ENCODE measurements around the gene ADGRV1.
"Not testable (repeated sequence)": the region's sequence is repeated elsewhere in the genome, so short reads cannot be mapped to it uniquely, and the experiment has no call there.

Gene ADGRV1

GRCh38 chr5:90916947-90917800 lies 358.6 kb downstream of the ADGRV1 start:
- no peak for DNase-seq

- no peak for DNase-seq
Measured at GRCh38 chr5:90917928-90918668, 359.5 kb downstream of the ADGRV1 start.

- DNase-seq: no peak
Measured at GRCh38 chr5:90921418-90921973, 362.9 kb downstream of the ADGRV1 start.

- not testable (repeated sequence) for DNase-seq
Measured at GRCh38 chr5:90924222-90924621, 365.6 kb downstream of the ADGRV1 start.

- not testable (repeated sequence) for DNase-seq
Measured at GRCh38 chr5:90929013-90929839, 370.6 kb downstream of the ADGRV1 start.

- no peak for DNase-seq
Measured at GRCh38 chr5:90930062-90930461, 371.5 kb downstream of the ADGRV1 start.

GRCh38 chr5:90930756-90931431 lies 372.3 kb downstream of the ADGRV1 start:
- DNase-seq: no peak

GRCh38 chr5:90932052-90932699 lies 373.6 kb downstream of the ADGRV1 start:
- peak; percentile 6 to 40 for DNase-seq

GRCh38 chr5:90933298-90933697 lies 374.7 kb downstream of the ADGRV1 start:
- DNase-seq: no peak

GRCh38 chr5:90934091-90934719 lies 375.6 kb downstream of the ADGRV1 start:
- no peak for DNase-seq

GRCh38 chr5:90934738-90935137 lies 376.1 kb downstream of the ADGRV1 start:
- no peak for DNase-seq

GRCh38 chr5:90939211-90939610 lies 380.6 kb downstream of the ADGRV1 start:
- DNase-seq: no peak

GRCh38 chr5:90940227-90940995 lies 381.8 kb downstream of the ADGRV1 start:
- peak; percentile 19 to 31 for DNase-seq

GRCh38 chr5:90941002-90941720 lies 382.6 kb downstream of the ADGRV1 start:
- DNase-seq: no peak

- no peak for DNase-seq
Measured at GRCh38 chr5:90944116-90944515, 385.5 kb downstream of the ADGRV1 start.

- no peak for DNase-seq
Measured at GRCh38 chr5:90947667-90948066, 389.1 kb downstream of the ADGRV1 start.

- DNase-seq: no peak
Measured at GRCh38 chr5:90948969-90949368, 390.4 kb downstream of the ADGRV1 start.

- DNase-seq: no peak
Measured at GRCh38 chr5:90949469-90950358, 391.1 kb downstream of the ADGRV1 start.

All from stimulated activated CD4-positive, alpha-beta T cell treated with anti-CD3 and anti-CD28 coated beads, Interleukin-2, amount 100 ng/mL, for 24 hours (primary cell).